Epithelial cell of umbilical artery (primary cell): ENCODE data around the gene THYN1. TPM values are rescaled to one million over a fixed set of nuclear protein-coding genes. Genes with fewer than 3 reads are reported as not detected.

ENCODE experiments used
- total RNA-seq: library from RNA; depleted of rRNA; stranded (reverse); fragments of >200 nt; gene quantifications from 2 replicates; pipeline ENCODE4 v1.2.3, GENCODE V29; 2014

Gene THYN1
- total RNA-seq: 94.2 and 112 TPM in 2 replicates

GRCh38 chr11:134253188-134253993, at the start of gene THYN1, which contains the start of gene ACAD8:
THYN1 (minus strand) TSS chr11:134253352; CDS start chr11:134252882, 470 bp downstream.
ACAD8 (plus strand) TSS chr11:134253568; CDS start chr11:134253601, 33 bp downstream.

GRCh38 chr11:134275534-134276395, 22.6 kb upstream of the THYN1 start, which contains the start of gene GLB1L3:
GLB1L3 (plus strand) TSS chr11:134276379; CDS start chr11:134276741, 362 bp downstream.

GRCh38 chr11:134223836-134224709, 29.1 kb downstream of the THYN1 start, which contains the start of the genes NCAPD3 and VPS26B:
NCAPD3 (minus strand) TSS chr11:134223967; CDS start chr11:134223926, 41 bp downstream.
VPS26B (plus strand) TSS chr11:134224671; CDS start chr11:134225123, 452 bp downstream.

Other genes with a start within 250 kb of the THYN1 start
- gene JAM3, start 184.3 kb downstream of the THYN1 start, total RNA-seq: 114 and 160 TPM in 2 replicates
- 15.7 and 21.1 TPM in 2 replicates for gene NCAPD3, start 29.4 kb downstream of the THYN1 start, total RNA-seq
- 30.5 and 37.2 TPM in 2 replicates for gene VPS26B, start 28.7 kb downstream of the THYN1 start, total RNA-seq
- gene ACAD8, start 216 bp upstream of the THYN1 start, total RNA-seq: 19.5 and 22.3 TPM in 2 replicates
- not detected in 2 replicates for gene GLB1L3, start 23.0 kb upstream of the THYN1 start, total RNA-seq
- 0.32 and 0.76 TPM in 2 replicates for gene GLB1L2, start 78.6 kb upstream of the THYN1 start, total RNA-seq
- under 0.01 TPM in 2 replicates for gene B3GAT1, start 158.9 kb upstream of the THYN1 start, total RNA-seq